Muscle of back (tissue), 11 donors: Measurements from ENCODE around the gene ALKAL2. TPM values are rescaled to one million over a fixed set of nuclear protein-coding genes. Genes with fewer than 3 reads are reported as not detected.

Experiments
- DNase-seq, 3 donors: peaks; one replicate each; pipeline versions ENCODE4 v3.0.0 to v3.0.0-alpha.2; 2013
- polyA plus RNA-seq, 10 donors: library from polyadenylated mRNA; unstranded; fragments of 120-200 nt; gene quantifications; one replicate each; pipeline ENCODE4 v1.2.1, GENCODE V29; 2013; ENCODE audit not compliant: insufficient read length in 10 of 10

The ALKAL2 gene
- polyA plus RNA-seq, 10 donors: 0.83 to 3.0 (median 1.1) TPM

- DNase-seq: no peak
Measured at GRCh38 chr2:295090-295489, 7.2 kb upstream of the ALKAL2 start.

DNA sequence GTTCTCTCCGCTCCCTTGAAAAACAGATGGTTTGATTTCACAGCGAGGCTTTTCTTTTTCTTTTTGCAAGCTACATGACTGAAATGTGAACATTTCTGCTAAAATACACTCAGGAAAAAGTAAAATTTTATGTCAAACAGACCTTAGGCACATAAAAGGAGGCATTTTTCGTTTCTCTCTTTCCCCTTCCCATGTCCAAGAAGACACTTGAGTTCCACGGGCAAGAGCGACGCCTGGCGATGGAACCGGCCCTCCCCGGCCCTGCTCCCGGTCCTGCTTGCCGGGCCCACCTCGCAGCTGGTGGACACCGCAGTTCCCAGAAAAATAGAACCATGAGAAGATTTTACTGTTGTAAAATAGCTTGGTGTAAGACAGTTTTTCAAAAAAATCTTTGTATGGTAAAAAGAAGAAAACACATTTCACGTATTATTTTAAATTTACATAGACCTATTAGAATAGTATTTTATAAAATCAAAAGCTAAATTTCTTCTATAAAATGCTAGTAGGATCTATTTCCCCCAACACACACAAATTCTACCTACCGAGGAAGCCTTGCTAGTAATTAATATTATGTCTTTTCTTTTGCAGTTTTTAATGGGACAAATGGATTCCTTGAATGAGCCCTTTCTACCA, 2.3 kb upstream of the ALKAL2 start:
- peak; percentile 58 to 90 (median 87) for DNase-seq

- no peak for DNase-seq
Measured at GRCh38 chr2:289362-290089, 1.6 kb upstream of the ALKAL2 start.

- DNase-seq: no peak
Measured at GRCh38 chr2:288758-289361, 969 bp upstream of the ALKAL2 start.

DNA sequence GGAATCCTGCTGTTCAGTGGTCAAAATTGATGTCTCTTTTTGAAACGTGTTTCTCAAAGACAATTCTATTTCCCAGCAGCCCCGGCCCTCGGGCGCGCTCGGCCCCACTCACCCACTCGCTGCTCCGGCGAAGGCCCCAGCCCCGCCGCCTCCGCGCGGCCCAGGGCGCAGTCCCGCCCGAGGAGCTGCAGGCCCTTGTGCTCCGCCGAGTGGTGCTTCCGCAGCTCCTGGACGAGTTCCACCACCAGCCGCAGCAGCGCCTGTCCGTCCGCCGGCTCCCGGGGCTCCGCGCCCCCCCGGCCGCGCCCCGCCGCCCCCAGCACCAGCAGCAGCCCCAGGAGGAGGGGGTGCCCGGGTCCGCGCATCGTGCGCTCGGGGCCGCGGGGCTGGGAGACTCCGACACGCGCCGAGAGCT, 413 bp downstream of the ALKAL2 start:
- DNase-seq: peak in 1 of 3 donors; percentile 73

DNA sequence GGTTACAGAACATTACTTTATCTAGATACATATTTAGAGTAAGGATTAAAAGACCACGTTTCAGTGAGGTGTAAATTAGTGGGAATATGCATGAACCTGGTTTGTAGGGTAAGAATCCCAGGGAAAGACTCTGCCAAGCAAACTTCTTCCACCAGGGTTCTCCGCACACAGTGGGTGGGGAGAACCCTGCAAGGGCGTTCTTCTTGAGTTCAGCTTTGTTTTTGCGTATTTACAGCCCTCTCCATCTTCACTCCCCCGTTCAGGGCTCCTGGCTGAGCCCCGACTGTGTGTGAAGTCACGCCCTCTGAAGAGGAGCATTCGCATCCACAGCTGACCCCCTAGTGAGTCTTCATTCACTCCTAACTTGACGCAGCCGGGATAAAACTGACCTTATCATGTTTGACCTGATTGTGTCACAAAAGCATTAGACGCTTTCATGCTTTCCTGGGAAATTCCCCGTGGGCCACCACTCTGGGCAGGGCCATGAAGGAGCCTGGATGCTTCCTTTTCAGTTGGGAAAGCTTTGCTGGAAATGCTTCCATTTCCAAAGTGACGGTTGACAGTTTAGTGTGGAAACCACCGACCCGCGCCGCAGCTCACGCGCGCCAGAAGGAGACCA, 1.0 kb downstream of the ALKAL2 start:
- DNase-seq: peak in 1 of 3 donors; percentile 10

DNA sequence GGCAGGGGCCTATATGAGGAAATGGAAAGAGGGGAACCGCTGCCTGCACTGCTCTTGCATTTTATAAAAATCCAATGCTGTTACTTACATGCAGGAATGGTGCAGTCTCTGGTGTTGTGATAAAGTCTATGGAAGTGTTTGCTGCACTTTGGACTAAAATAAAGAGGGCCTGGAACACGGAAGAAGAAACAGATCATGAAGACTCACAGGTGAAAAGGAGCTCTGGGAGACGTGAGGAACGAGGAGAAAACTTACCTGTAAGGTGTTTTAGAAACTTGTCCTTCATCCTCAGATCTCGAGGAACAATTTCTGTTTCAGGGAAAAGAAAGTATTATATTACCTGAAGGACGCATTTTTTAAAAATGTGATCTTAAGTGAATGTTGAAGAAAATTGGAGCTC, 1.9 kb downstream of the ALKAL2 start:
- no peak for DNase-seq

DNA sequence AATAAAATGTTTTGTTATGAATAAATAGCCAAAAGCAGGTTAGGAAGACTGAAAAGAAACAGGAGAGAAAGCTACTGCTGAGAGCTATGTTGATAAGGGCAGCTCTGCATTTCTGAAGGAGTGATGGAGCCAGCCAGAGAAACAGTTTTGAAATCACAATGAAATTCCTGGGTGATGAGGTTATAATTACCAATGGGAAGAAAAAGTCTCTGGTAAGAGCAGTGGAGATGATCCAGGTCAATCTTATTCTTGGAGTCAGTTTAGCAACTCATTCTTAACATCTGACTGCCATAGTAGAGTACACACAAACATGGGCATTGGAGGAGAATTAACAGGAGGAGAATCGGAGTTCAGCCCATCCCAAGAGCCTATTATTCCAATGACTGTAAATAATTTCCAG, 2.4 kb downstream of the ALKAL2 start:
- DNase-seq: peak in 1 of 3 donors; percentile 12

- no peak for DNase-seq
Measured at GRCh38 chr2:284896-285492, 2.9 kb downstream of the ALKAL2 start.

- no peak for DNase-seq
Measured at GRCh38 chr2:283996-284794, 3.7 kb downstream of the ALKAL2 start.

DNA sequence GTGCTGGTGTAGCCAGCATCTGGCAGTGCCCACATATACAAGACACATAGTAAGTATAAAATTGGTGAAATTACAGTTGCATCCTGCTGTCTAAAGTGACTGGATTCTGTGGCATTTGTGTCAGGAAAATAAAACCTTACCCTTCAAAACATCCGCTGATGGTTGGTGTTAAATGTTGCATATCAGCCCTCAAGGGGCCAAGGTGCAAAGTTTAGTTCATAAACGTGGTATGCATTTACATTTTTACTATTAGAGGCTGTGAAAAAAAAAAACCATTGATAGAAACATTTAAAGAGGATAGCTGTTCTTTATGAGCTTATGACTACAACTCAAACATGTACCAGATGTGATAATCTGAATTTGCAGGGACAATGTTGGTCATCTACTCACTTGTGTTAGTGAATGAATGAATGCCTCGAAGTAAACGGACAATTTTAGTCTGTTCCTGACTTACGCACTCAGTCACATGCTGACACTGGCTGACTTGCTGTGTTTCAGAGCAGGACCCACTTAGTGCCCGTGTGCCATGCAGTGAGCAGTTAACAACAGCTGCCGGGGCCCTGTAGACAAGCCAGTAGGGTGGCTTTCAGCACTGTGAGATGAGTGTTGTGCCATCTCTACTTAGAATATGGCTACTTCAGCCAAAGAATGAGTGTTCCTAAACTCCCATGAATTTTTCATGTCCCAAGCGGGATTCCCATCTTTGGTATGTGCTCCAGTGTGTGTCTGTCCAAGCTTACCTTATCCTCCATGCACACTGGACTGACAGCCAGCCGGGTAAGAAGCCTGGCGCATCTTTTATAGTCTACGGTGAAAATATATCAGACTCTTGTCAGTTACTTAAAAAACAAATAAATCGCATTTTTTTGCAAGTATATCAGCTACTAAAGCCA, 5.3 kb downstream of the ALKAL2 start:
- no peak for DNase-seq

DNA sequence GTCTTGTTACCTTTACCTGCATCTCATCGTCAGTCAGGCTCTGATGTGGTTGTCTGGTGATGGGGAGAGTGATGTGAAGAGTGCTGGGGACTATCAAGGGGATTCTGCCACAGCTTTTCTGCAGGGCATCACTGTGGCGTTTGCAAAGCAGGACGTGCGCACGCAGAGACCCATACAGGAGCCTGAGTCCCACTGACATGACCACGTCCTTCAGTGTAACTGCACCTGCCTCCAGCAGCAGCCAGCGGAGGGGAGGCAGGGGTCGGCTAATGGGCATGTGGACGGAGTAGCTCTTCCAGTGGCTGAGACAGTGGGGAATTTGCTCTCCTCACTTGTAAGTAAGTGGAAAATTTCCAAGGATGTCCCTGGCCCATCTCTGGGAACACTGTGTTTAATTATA, 6.5 kb downstream of the ALKAL2 start:
- DNase-seq: no peak

DNA sequence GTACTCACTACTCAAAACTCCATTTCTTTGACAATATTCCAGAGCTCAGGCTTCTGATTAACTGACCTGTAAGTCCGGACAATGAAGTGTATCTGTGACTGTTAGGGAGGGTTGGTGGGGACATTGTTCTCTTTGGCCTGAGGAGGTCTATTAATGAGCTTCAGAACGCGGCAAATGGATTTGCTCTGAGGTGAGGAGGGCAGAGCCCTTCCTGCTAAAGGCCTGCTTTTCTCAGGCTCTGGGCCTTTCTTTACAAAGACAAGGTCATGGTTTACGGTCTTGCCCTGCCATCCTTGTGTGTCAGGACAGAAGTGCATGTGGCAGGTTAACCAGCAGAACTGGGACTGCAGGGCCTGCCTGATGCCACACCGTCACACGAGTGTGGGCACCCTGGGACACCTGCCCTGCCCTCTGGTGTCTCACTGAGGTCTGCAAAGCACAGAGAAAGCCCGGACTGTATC, 7.2 kb downstream of the ALKAL2 start:
- no peak for DNase-seq

DNA sequence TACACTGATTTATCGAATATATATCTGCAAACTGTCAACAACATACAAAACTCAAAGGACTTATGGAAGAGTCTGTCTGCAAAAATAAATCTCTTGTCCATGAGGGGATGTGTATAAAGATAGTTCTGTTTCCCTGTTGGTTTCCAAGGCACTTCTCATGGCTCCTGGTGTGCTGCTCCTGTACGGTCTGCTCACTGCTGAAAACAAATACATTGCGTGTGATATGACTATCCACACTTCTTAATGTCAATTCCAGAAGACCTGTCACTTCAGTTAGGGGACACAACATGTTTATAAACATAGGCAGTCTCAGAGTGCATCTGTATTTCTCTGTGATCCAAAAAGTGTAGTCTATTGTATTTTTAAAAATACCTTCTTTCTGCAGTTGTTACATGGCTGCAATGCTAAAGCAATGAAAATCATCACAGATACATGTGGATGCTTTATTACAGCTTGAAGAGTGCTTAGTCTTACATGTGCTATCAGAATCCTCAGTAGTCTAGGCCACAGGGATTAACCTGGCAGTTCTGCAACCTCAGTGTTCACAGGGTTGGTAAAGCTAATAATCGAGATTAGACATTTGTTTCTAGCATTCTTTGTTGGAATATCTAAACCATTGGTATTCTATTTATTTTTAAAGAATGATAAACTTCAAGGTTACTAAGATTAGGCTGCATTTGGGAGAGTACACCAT, 7.8 kb downstream of the ALKAL2 start:
- no peak for DNase-seq

DNA sequence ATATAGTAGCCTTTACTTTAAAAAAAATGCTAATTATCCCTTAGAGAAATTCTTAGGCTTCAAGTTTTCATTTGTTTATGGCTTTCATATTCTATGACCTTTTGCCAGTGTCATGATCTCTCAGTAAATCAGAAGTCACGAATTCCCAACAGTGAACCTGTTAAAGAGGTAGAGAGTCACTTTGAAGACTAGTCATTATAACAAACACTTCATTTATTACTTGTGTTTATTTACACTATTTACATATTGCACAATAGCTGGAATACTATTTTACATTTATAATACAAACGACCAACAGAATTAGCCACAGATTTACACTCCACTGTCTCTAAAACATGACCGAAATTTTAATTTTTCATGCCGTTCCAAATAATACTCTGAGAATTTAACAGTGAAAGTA, 8.5 kb downstream of the ALKAL2 start:
- DNase-seq: no peak

- no peak for DNase-seq
Measured at GRCh38 chr2:278927-279320, 9.0 kb downstream of the ALKAL2 start.

- no peak for DNase-seq
Measured at GRCh38 chr2:278312-278926, 9.5 kb downstream of the ALKAL2 start.

- no peak for DNase-seq
Measured at GRCh38 chr2:275466-275865, 12.4 kb downstream of the ALKAL2 start.

- DNase-seq: no peak
Measured at GRCh38 chr2:274503-274902, 13.4 kb downstream of the ALKAL2 start.
